ENCODE measurements around the gene CACNA2D3.

CACNA2D3 gene

DNA sequence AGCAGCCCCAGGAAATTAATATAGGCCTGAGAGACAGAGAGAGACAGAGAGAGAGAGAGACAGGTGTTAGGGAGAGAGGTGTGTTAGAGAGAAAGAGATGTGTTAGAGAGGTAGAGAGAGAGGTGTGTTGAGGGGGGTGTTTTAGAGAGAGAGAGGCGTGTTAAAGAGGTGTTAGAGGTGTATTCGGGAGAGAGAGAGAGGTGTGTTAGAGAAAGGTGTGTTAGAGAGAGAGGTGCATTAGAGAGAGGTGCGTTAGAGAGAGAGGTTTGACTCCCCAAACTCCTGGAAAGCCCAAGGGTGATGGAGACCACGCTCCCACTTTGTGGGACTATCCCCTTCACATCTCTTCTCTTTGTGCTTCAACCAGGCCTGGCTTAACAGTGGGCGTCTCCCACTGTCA is 95.5 kb downstream of the CACNA2D3 start:
- DNase-seq (ENCODE audit: low read depth): no peak

DNA sequence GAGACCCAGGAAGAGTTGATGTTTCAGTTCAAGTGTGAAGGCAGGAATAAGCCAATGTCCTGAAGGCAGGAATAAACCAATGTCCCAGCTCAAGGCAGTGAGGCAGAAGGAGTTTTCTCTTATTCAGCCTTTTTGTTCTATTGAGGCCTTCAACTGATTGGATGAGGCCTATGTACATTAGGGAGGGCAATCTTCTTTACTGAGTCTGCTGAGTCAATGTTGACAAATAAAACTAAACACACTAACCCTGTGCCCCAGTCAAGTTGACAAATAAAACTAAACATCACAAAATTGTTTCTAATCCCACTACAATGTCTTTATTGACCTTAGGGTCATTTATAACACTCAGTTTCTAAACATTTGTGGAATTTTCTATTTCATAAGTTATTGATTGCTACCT is 100.0 kb downstream of the CACNA2D3 start:
- DNase-seq (ENCODE audit: low read depth): no peak

DNA sequence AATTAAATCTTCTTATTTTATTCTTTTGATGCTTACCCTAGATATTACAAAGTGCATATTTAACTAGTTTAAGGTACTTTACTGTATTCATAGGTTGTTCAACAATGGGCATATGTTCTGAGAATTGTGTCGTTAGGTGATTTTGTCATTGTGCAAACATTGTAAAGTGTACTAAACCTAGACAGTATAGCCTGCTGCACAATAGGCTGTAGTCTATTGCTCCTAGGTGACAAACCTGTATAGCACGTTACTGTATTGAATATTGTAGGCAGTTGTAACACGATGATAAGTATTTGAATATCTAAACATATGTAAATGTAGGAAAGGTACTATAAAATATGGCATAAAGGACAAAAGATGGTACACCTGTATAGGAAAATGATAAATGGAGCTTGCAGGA is 100.7 kb downstream of the CACNA2D3 start:
- no peak for DNase-seq (ENCODE audit: low read depth)

DNA sequence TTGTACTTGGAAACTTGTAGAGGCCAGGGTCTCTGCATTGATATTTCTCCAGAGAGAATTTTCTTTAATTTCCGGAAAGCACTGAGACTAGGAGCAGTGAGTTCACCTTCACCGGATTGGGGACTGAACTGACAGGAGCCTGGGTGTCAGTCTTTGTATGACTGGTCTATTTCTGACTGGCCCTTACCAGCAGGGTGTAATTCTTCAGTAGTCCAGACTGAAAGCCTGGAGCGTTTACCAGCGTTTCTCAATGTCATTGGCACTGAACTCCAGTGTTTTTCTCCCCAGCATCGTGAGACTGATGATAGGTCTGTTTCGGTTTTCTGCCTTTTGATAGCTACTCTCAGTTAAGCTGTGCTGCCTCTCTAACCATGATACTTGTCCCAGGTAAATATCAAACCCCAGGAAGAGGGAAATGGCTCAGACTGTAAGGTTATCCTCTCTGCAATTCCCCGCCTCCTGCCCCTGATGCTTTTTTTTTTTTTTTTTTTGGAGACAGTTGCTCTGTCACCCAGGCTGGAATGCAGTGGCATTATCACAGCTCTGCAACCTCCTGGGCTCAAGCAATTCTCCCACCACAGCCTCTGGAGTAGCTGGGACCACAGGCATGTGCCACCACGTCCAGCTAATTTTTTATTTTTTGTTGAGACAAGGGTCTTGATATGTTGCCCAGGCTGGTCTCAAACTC is 103.6 kb downstream of the CACNA2D3 start:
- DNase-seq (ENCODE audit: low read depth): no peak

DNA sequence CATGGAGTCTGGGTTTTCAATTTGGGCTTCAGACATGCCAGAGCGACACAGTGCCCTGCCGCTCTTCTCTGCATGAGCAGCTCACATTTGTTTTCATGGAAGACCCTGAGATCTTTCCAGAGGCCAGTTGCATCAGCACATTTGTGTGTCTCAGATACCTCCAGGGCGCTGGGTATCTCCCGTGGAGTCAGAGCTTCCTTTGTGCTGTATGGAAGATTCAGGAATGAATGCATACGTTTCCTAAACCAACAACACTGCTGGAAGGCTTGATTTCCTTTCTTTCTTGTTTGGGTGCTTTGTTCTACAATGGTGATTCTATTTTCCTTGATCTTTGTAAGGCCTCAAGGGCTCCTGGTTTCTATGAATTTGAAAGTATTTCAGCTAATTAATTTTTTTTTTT is 106.5 kb downstream of the CACNA2D3 start:
- no peak for DNase-seq (ENCODE audit: low read depth)

DNA sequence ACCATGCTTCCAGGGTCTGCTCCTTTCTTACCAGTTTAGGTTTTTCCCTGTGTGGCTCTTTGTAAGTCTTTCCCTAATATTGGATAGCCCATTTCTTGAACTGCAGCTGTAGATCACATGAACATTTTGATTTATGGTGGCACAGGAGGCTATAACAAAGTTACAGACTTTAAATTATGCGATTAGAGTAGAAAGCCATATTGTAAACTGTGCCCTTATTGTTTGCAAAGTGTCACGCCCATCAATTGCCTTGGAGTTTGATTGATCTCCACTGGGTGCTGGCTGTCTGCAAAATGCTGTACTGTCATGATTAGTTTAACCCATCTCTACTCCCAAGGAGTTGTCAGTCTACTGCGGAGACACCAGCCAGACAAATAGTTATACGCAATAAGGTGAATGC is 110.3 kb downstream of the CACNA2D3 start:
- no peak for DNase-seq (ENCODE audit: low read depth)

DNA sequence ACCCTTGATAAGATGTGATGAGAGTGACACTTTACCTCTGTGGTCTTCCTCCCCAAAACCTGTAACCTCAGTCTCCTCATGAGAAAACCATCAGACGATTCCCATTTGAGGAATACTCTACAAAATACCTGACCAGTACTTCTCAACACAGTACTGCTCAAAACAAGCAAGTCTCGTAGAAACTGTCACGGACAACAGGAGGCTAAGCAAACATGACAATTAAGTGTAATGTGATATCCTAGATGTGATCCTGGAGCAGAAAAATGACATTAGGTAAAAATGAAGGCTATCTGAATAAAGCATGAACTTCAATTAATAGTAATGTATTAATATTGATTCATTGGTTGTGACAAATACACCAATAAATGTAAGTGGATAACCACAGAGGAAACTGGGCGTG is 113.6 kb downstream of the CACNA2D3 start:
- DNase-seq (ENCODE audit: low read depth): no peak

DNA sequence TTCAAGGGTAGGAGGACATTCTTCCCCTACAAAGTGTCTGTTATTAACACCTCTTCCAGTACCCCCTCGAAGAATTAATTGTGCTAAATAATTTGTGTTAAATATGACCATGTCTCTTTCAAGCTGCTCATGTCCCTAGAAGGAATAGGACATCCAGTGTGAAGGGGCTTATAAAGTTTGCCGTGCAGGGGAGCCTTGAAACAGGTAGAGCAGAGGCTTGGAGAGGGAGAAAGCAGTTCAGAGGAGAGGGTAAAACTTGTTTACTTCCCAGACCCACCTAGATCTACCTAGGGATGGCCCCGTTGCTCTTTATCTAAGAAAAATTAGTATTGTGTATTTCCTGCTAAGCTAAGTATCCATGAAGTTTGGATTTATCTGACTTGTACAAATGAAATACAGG is 114.8 kb downstream of the CACNA2D3 start:
- DNase-seq (ENCODE audit: low read depth): no peak

DNA sequence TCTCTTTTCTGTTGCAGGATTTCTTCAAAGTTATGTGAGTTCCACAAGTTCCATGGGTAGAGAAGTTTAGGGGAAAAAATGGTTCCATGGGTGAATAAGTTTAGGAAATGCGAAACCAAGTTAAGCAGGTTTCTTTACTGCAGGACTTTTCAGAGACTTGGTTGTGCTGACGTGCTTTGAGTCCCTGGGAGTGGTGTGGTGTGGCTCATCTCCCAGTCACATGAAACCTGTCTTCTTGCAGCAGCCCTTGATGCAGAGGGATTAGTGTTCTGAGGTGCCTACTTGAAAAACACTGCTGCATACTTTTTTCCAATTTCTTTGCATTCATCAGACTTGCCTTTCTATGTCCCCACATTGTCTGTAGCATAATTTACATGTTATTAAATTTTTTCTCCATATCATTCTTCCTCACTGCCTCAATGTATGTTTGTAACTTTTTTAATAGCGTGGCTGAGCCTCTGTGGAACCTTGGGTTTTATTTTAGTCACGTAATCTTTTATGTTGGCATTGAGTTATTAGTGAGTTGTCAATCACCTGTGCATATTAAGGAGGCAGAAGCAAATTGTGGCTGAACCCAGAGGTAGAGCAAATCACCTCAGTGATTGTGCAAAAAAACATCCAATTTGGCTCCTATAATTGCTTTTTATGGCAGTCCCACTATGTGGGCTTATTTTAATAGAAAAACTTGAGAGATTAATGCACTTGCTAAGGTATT is 115.6 kb downstream of the CACNA2D3 start:
- no peak for DNase-seq (ENCODE audit: low read depth)

DNA sequence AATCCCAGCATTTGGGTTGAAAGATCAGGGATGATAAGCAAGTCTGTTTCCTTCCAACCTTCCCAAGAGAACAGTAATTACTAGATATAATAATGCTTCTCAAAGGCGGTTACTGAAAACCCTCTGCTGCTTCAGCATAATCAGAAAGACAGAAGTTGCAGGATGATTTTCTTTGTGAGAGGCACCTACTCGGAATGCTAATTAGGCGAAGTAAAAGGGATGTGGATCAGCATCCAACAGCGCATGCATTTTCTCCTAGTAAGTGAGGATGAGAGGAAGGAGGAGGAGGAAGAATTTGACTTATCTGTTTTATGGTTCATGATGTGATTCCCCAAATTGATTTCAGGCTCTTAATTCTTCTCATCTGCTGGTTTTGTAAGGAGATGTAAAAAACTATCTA is 118.0 kb downstream of the CACNA2D3 start:
- no peak for DNase-seq (ENCODE audit: low read depth)

DNA sequence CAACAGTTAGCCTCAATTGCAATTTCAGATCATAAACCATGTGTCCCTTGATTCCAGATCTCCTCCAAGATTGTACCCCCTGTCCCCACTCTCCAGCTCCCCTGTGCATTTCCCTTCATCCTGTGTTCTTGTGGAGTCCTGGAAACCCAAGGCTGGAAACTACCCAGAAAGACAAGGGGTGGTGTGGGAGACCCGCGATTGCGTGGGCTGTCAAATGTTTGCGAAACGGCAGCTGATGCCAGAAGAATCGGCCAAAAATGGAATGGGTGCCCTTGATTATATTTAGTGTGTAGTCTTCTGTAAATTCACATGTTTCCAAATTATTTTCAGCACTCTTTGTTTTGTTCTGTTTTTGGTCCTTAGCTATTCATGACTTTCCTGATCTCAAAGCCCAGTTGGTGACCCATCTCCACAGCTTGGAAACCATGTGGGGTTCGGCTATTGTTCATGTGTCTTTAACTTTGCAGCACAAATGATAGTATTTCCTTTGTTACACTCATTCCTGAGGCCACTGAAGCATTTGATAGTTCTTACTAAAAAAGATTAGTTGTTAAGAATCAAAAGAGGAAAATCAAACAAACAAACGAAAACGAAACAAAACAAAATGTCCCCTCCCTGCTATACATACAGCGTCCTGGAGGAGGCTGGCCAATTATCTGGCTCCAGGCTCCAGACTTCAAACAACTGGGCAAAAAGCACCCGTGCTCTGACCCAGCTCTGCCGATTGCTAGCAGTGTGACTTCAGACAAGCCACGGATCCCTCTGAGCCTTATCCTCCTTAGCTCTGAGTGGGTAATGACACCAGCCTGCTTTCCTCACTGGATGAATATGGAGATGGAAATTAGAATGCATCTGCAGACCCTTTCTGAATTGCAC is 120.9 kb downstream of the CACNA2D3 start:
- DNase-seq (ENCODE audit: low read depth): no peak

DNA sequence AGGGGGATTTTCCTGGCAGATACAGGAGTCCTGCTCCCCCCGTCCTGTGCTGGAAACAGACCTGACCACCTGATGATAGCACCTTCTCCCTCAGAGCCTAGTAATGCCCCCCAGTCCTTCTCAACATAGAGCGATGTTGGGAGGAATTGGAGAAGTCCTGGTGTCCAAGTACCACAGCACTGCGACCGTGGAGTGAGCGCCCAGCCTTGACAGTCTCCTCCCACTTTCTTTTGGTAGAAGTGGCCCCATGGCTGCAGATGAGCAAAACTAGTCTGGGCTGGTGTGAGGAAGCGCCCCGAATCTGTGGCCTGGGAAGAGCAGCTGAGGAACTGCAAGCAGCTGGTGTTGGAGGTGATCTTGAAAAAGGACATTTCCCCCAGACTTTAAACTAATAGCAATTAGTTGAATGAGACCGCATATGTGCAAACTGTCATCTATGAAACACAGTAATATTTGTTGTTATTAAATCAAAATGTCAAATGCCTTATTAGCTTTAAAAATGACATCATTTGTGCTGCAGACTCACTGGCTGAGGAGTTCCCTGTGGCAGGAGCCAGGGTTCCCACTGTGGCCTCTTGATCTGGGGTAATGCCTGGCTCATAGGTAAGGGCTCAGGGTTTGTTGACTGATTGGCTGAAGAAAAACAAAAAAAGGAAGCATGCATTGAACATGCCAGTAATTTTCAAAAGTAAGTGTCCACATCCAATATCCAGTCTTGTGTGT is 121.8 kb downstream of the CACNA2D3 start:
- no peak for DNase-seq (ENCODE audit: low read depth)

DNA sequence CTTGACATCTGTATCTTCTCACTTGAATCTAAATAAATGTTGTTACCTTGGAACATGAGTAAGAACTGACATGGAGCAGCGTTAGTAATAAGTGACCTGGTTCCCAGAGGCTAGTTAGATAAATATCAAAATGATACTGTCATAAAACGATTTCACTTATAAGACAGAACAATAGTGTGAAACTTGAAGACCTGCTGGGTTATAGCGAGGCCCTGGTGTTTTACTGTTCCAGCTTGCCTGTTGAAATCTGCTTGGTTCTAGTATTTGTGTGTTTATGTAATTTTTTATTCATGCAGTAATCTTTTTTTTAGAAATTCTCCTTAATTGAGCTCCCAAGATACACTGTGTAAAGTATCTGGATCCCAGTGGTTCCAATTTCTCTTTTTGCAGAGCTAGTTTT is 129.4 kb downstream of the CACNA2D3 start:
- DNase-seq (ENCODE audit: low read depth): no peak

DNA sequence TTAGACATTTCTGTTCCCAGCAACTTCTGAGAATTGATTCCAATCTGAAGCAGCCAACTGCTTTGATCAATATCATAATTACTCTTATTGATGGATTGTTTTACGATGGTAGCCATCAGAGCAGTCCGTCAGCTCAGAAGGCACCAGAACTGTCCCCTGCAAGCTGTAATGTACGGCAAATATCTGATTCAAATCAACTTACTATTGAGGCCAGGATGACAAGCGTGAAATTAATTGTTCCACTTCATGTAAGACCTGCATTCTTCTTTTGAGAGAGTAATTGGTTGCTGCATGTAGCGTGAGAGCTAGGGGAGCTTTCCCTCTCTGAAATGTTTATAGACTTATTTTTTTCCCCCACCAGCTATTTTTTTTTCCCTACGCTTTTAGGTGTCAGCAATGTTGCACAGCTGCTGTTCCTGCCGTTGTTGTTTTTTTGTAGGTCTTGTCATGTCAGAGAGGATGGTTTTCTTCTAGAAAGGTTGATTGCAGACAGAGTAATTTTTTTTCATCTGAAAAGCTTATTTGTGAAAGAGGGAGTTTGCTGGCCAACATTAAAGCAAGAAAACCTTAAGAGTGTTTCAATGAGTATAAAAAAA is 134.9 kb downstream of the CACNA2D3 start:
- DNase-seq (ENCODE audit: low read depth): no peak

DNA sequence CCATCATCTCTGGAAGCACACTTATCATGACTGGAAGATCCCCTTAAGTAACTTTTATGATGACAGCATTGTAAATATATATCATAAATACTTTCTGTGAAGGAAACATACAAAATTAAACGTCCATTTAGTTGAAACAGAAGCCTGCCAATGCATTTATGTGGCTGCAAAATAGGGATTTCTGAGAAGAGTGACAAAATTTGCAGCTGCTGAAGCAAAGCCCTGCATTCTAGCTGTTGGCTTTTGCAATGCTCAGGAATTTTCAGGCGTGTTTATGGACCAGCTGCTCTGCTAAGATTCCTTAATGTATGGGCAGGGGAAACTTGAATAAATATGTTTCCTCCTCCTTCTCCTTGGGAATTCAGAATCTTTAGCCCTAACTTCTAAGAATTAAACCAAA is 137.3 kb downstream of the CACNA2D3 start:
- no peak for DNase-seq (ENCODE audit: low read depth)

DNA sequence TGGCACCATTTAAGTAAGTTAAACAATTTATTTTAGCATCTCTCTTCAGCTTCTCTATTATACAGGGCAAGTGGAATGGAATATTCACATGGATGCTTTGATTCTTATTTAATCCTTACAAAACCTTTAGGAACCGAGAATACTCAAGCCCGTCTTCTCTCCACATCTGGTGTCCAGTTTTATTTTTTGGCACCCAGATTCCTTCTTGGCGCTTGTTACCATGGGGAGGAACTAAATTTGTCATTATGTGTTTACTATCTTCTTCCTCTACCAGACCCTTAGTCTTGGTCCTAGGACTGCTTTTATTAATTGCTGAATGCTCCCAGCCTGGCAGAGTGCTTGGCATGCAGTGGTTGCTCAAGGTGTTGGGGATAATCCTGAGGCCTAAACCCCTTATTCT is 138.8 kb downstream of the CACNA2D3 start:
- DNase-seq (ENCODE audit: low read depth): no peak

DNA sequence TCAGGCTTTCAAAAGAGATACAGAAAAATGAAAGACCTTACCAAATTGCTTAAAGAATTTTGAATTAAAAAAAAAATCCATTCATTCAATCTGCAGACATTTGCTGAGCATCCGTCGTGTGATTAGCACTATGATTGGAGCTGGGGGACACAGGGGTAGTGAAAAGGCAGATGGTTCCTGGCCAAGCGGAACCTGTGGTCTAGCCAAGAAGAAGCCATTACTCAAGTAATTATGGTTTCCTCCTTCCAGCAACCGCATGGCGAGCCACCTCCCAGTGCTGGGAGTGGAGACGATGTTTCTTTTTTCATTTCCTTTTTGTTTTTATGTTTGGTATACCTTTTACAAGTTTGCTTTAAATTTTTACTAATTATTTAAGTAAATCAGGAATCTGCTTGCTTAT is 140.2 kb downstream of the CACNA2D3 start:
- DNase-seq (ENCODE audit: low read depth): no peak

DNA sequence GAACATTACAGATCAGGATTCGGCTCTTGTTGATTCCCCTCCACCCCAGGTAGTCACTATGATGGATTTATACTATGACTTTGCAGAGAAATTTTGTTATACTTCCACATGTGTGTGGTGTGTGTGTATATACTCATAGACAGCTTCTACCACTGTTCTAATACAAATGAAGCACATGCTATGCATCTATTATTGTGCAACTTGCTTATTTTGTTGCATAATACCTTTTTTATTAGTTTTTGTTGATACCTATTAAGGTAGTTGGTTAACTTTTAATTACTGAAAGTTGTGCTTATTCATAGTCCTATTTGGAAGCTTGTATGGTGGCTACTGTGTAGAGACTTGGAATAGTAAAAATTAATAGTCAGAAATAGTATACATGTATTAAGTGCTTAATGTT is 140.6 kb downstream of the CACNA2D3 start:
- no peak for DNase-seq (ENCODE audit: low read depth)

DNA sequence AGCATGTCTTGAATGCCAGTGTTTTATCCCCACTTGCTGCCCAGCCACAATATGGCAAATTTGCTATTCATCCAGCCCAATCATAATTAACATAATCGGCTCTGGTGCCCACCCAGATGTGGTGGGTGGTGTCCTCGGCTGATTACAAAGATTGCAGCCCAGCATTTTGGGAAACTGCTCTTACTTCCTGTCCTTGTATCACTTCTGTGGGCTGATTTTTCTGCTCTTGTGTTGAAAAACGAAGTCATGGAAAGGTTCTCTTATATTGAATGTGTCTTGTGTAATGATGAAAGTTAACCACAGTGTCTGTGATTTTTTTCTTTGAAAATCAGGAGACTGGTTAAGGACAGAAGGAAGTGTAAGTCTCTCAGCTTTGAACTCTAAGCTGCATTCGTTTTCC is 141.7 kb downstream of the CACNA2D3 start:
- no peak for DNase-seq (ENCODE audit: low read depth)

DNA sequence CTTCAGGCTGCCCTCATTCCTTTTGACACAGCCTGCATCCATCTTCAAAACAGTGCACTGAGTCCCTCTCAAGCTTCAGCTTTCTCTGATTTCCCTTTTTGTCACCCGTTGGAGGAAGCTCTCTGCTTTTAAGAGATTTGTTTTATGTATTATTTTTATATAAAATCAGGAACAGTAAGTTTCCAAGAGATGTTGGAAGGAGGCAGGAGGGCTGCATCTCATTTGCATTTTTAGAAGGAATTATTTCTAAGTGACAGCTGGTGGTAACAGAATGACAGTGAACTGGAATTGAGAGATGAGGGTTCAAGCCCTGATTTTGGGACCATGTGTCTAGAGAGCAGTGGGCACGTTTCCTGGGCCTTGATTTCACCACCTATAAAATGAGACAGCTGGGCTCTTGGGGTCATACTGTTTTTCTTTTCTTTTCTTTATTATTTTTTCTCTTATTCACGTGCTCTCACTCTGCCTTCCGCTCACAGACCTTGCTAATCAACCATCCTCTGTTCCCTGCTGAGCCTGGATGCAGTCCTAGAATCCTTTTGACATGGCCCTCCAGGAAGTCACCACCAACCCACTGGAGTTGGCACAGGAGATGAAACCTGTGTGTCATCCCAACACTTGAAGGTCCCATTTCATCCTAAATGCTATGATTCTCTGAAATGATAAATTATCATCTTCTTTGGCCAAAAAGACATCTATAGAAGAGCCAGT is 148.6 kb downstream of the CACNA2D3 start:
- DNase-seq (ENCODE audit: low read depth): no peak

DNA sequence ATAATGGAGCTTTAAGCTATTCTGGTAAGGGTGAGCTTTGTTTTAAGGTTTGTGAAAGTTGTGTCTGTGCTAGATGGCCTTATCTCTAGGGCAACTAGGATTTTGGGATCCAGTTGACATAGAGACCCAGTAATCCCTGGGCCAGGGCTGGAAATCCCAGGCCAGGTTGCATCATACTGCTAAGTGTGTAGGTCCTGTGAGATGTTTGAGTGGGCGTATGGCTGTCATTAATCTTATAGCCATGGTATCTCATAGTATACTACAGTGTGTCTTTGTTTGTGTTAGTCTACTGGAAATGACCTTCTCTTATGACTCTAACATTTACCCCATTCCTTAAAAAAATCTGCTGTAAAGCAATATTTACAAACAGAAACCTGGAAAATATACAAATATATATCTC is 151.4 kb downstream of the CACNA2D3 start:
- DNase-seq (ENCODE audit: low read depth): no peak
